D721Med (cell line): ENCODE data around the gene PCSK2.

Experiments
- DNase-seq: peaks from one replicate; pipeline ENCODE4 v3.0.0; 2011; ENCODE audit warnings: low spot score; ENCODE audit not compliant: insufficient read length
- FAIRE-seq: peaks from 2 replicates; lab custom pipeline; 2011; peaks lifted over from hg19 to GRCh38; lab: Jason Lieb, UNC
- TF ChIP-seq, protein P1 (sequence below): IDR thresholded peaks from 2 replicates; pipeline ENCODE4 v1.5.1; 2012; ENCODE audit warnings: mild to moderate bottlenecking, control low read depth; ENCODE audit not compliant: insufficient read depth; ENCODE audit errors: missing control alignments

Gene PCSK2, protein sequence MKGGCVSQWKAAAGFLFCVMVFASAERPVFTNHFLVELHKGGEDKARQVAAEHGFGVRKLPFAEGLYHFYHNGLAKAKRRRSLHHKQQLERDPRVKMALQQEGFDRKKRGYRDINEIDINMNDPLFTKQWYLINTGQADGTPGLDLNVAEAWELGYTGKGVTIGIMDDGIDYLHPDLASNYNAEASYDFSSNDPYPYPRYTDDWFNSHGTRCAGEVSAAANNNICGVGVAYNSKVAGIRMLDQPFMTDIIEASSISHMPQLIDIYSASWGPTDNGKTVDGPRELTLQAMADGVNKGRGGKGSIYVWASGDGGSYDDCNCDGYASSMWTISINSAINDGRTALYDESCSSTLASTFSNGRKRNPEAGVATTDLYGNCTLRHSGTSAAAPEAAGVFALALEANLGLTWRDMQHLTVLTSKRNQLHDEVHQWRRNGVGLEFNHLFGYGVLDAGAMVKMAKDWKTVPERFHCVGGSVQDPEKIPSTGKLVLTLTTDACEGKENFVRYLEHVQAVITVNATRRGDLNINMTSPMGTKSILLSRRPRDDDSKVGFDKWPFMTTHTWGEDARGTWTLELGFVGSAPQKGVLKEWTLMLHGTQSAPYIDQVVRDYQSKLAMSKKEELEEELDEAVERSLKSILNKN

DNA sequence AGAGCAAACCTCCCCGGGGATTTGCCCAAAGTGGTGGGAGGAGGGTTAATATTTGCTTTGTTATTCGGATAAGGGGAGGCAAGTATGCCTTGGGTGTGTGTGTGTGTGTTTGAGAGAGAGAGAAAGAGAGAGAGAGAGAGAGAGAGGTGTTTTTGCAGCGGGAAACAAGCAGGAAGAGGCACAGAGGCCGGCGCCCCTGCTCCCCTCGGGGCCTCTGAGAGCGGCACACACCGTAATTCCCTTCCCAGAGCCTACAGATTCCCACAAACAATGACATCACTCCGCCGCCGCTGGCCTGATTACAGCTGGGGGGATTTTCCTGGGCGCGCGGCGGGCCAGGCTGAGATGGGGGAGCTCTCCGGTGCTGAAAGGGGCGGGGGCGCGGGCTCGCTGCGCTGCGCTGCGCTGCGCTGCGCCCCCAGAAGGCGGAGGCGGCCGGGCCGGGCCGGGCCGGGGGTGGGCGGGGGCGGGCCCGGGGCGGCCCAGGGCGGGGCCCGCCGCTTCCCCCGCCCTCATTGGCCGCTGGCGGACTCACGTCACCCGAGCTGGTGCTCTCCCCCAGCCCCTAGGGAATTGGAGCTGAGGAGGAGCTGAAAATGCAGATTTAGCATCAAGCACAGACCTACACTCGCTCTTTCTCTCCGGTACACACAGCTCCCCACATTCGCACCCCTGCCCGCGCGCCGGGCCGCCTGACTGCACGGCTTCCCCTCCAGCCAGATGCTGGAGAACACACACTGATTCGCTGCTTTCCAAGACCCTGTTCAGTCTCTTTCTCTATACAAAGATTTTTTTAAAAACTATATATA is at the start of gene PCSK2:
PCSK2 (plus strand) TSS at position 631 of the 809 bp plus-strand sequence. CDS start 266 bp downstream, outside the sequence.
- FAIRE-seq (no peak), DNase-seq (peak; percentile 13)
- TF ChIP-seq, protein P1, sequence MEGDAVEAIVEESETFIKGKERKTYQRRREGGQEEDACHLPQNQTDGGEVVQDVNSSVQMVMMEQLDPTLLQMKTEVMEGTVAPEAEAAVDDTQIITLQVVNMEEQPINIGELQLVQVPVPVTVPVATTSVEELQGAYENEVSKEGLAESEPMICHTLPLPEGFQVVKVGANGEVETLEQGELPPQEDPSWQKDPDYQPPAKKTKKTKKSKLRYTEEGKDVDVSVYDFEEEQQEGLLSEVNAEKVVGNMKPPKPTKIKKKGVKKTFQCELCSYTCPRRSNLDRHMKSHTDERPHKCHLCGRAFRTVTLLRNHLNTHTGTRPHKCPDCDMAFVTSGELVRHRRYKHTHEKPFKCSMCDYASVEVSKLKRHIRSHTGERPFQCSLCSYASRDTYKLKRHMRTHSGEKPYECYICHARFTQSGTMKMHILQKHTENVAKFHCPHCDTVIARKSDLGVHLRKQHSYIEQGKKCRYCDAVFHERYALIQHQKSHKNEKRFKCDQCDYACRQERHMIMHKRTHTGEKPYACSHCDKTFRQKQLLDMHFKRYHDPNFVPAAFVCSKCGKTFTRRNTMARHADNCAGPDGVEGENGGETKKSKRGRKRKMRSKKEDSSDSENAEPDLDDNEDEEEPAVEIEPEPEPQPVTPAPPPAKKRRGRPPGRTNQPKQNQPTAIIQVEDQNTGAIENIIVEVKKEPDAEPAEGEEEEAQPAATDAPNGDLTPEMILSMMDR = no peak

DNA sequence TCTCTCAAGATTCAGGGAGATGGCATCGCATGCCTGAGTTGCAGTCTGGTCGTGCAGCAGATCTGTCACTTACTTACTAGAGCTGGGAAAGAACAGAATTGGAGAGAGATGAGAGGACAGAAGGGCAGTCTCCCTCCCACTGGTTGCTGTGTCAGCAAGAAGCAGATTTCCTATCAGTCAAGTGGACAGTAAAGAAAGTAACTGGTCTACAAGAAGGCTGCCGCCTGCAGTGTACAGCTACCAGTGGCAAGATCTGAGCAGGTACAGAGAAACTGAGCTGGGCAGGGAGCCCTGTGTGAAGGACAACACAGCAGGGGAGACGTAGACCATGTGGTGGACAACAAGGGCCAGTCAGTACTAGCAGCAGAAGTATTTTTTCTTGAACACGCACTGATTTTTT is 49.5 kb upstream of the PCSK2 start:
- TF ChIP-seq, protein P1 = no peak
- FAIRE-seq (no peak), DNase-seq (no peak)

DNA sequence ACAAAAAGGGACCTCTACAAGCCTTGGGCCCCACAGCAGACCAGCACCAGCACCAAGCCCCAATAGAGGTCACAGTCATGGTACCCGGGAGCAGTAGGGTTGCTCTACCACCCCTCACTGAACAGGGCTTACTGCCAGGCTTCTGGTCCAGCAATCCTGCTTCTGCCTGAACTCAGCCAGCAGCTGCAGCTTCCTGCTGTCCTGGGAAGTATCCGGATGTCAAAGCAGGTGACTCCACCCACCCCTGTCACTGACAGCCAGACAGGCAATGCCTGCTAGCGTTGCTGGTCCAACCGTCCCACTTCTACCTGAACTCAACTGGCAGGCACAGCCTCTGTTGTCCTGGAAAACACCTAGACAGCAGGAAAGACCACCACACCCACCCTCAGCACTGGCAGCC is 47.0 kb upstream of the PCSK2 start:
- TF ChIP-seq, protein P1 = no peak
- FAIRE-seq = no peak
- DNase-seq = no peak

DNA sequence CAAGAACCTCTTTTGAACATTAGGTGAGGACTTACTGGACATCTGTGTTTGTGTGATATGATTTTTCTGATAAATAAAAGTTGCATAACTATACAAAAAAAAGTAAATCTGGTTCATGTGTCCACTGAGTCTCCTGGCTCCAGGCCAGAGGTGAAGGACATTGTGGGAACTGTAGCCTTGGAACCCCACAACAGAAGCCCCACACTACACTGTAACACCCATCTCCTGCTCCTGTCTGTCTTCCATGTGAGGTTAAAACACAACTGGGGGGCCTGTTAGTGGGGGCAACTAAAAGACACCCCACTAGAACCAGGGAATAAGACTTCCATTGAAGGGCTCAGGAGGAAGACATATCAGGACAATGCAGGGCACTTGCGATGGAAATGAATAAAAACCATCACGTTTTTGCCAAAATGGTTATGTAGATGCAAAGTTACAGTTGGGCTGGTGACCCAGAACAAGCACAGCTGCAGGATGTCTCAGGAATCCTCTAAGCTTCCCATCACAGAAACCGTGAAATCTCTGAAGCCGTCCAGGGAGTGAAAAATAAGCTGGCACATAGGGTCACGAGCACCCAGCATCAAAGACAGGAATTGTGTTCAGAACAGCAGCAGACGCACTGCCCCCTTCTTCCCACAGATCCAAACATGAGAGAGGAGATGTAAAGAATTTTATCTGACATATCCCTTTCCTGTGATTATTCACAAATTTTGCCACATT is 36.7 kb upstream of the PCSK2 start:
- DNase-seq (no peak), FAIRE-seq (no peak)
- TF ChIP-seq, protein P1 = no peak

DNA sequence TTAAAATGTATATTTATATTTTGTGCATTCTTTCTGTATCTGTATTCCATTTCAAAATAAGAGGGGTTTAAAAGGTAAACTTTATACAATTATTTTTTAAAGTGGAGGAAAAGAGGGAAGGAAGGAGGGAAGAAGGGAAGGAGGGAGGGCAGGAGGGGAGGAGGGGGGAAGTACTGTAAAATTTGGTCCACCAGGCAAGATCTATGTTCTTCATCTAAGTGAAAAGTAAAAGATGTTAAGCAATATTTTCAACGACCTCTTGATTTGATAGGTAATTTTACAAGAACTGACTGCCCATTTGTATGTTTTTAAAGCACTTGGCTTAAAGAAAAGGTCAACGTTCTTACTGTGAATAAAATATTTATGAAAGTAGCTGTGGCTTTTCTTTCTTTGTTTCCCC is 29.8 kb upstream of the PCSK2 start:
- FAIRE-seq (no peak), DNase-seq (no peak)
- TF ChIP-seq, protein P1 = no peak

DNA sequence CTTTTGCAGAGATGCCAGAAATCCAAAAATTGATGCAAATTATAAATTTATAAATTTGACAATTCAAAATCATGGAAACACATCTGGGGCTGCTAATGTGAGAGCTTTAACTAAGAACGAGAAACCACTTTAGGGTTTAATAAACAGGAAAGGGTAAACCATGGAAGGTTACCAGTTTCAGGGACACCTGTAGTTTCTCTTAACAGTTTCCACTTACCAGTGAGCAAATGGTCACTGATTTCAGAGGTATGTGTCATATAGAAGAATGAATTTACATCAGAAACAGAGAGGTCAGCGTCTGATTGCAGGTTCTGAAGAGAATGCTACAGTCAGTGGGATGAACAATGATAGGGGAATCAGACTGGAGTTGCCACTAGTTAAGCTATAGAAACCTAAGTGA is 24.8 kb upstream of the PCSK2 start:
- FAIRE-seq = no peak
- TF ChIP-seq, protein P1 = no peak

More for the DNA sequence above, 24.8 kb upstream of the PCSK2 start:
- no peak for DNase-seq
